GM21381 (cell line): ENCODE measurements around the gene GPD2.
"Not testable (repeated sequence)": the region's sequence is repeated elsewhere in the genome, so short reads cannot be mapped to it uniquely, and the experiment has no call there.

Experiments used
- ATAC-seq: cut with Tn5 transposase; IDR thresholded peaks from one replicate; pipeline ENCODE4 v1.9.1; 2021; ENCODE audit warnings: mild to moderate bottlenecking, moderate library complexity; ENCODE audit not compliant: unreplicated experiment

The GPD2 gene

DNA sequence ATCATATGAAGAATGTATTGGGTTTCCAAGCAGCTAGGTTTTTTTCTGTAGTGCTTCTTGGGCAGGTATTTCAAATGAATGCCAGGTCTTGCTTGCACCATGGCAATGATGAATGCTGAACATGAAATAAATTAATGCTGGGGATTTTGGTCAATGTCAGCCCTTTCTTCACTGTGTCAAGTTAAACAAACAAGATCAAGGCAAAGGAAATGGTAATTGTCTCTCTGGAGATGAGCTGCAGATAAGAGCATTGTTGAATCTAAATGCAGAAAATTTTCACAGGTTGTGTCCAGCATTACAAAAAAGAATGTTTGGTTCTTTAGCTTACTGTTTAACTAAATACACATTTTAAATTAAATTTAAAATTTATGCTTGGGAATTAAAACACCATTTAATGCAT, 144.3 kb downstream of the GPD2 start:
- ATAC-seq = no peak

GRCh38 chr2:156581280-156581679, 145.1 kb downstream of the GPD2 start:
- ATAC-seq = no peak

DNA sequence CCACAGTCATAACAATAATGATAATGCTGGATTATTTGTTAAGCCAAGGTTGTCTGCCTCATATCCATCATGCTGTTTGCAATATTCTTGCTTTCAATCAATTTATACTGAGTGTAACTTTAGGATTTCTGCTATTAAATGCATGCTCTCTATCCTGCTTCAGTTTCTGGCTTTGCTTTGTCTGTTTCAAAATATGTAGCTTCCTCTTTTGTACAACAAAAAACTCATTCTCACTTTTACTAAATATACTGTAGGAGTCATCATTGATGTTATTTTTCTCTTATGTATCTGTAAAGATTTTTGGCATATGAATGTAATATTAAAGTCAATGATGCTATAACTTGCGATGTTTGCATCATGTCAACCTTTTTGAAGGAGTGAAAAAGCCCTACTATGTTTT, 149.3 kb downstream of the GPD2 start:
- ATAC-seq = no peak

DNA sequence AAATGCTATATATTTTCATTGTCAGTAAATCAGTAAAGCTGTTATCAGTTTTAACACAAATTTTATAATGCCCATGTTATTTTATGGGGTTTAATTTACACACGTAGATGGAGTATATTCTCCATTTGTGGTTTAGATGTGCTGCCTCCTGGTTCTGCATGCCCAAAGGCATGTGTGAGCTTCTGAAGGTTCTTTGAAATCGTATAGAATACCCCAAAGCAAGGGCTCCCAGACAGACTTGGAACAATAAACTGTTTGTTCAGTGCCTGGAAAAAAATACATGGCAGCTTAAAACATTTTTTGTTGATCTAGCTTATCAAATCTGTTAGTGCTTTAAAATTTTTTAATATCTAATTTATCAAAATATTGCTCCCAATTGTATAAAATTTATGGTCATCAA, 150.4 kb downstream of the GPD2 start:
- ATAC-seq = no peak

DNA sequence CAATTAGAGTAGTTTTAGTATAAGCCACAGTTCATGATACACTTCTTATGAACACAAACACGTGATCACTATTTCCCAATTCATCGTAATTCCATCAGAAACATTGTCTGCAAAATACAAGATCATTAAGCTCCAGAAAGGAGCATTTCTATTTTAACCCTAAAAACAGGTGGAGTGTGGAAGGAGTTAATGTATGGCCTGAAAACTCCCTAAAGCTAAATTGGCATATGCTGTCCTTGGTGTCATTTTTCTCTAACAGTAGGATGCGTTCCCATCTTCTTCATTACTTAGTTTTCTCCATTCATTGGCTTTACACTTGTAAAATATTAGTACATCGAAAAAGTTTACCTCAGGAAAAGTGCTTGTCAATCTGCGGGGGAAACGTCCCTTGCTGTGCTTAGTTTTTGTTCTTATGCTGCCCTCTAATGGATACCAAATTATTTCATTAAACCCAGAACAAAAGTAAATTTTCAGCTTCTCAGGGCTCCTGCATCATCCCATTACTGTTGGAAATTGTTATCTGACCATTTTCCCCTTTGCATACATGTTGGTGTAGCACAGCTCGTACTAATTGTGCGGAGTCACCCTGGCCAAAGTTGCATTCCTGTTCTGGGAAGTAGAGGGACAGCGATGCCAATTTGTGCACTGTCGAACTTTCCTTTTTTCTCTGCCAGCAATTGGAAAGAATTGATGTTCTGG, 153.4 kb downstream of the GPD2 start:
- no peak for ATAC-seq

- no peak for ATAC-seq
Observed at GRCh38 chr2:156590085-156590739, 154.0 kb downstream of the GPD2 start.

DNA sequence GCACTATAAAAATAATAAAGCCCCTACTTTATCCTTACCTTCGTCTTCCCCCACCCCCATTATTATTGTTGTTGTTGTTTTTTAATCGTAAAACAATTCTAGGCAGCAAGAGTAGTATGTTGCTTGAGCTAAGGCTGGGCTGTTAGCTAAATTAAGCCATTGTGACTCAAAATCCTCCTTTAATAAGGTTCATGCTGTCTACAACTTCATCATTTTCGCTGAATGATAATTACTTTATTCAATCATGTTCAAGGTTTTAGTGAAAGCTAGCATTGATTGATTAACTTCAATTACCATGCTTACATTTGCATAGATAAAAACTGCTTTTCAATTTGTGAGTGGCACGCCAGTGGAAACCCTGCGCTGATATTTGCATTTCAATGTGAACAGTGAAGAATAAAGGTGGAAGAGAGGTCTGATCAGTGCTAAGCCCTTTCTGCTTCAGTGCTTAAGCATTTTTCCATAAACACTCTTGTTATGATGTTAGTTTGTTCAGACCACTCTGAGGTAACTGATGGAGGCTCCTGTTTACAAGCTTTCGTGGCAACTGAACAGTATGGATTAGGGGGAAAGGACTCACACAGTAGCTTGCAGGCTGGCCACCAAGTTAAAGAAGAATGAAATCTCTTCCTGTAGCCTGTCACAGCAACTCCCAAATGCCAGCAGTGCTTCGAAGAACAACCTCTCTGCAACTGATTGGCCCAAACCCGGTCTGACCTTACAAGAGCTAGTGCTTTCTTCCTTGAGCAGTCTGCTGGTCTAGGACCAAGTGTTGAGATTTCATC, 156.8 kb downstream of the GPD2 start:
- ATAC-seq = no peak

DNA sequence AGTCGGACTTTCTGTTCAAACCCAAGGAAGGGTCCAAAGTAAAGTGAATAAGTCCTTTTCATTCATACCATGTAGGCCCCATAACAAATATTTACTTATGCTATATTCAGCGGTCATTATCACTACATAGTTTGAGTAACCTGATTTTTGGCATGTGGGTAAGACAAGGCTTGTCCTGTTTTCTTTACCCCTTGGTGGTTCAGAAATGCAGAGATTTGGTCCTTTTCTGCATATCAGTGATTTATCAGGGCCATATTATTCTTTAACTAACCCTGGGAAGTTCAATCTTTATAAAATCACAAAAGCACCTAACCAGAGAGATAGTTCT, 157.4 kb downstream of the GPD2 start:
- no peak for ATAC-seq

DNA sequence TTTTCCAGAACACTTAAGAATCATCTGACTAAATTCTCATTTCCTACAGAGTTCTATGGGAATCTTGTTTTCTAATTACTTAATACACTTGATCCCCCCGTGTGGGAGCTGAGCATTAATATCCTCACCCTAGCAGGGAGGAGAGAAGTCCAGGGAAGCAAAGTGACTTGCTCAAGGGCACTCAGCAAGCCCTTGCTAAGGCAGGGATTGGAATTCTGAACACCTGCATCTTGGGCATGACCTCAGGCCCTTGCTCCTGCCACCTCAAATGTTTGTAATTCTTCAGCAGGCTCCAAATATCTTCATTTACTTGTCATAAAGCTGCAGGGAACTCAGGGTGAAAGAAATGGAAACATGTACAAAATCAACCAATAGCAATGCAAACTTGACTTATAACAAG, 162.4 kb downstream of the GPD2 start:
- no peak for ATAC-seq

- no peak for ATAC-seq
Observed at GRCh38 chr2:156600196-156600595, 164.0 kb downstream of the GPD2 start.

DNA sequence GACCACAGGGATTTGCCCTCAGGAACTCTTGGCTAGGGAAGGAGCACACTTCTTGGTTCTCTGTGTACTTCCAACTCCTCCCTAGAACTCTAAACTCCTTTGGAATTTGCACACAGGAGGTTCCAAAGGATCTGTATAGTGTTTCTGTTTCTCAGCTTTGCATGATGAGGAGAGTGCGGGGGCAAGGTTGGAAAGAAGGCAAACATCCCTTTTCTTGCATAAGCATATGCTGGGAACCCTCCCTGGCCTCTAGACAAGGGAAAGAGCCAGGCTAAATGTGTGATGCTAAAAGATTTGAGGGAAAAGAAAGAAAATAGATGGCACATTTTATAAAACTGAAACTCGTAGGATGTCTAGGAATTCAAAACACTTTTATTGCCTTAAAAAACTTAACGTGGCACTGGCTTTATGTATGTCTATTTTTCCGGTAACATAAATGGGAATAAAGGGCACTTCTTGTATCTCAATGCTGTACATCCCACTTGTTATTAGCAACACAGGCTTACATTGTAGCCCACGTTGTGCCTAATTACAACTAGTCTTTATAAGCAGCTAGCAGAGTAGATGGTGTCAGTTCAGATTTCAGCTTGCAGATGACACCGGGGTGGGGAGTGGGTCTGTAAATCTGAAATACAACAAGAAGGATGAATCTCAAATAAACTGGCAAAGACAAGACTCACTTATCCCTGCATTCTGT, 165.8 kb downstream of the GPD2 start:
- no peak for ATAC-seq

- ATAC-seq = no peak
Observed at GRCh38 chr2:156602552-156602933, 166.4 kb downstream of the GPD2 start.

DNA sequence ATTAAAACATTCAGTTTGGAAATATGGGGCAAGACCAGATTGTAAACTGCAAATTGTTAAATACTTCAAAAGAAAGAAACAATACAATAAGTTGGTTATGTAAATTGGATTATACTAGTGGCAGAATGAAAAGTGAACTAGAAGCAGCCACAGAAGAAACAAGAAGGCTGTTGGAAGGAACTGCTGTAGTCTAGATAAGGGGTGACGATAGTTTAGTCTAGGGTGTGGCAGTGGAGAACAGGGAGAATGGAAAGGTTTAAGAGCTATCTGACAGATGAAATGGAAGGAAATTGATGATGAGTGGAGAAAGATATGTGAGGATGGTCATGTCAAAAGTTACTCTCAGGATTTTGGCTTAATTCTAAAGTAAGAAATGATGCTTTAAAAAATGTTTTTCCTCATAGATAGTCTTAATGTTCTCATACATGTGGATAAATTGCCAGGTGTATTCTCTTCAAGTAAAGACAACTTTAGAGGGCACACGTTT, 179.7 kb downstream of the GPD2 start:
- no peak for ATAC-seq

GRCh38 chr2:156618071-156618470, 181.9 kb downstream of the GPD2 start:
- ATAC-seq = not testable (repeated sequence)

GRCh38 chr2:156619021-156619539, 182.9 kb downstream of the GPD2 start:
- ATAC-seq = no peak

GRCh38 chr2:156622491-156622890, 186.3 kb downstream of the GPD2 start:
- ATAC-seq = no peak

GRCh38 chr2:156625360-156626170, 189.4 kb downstream of the GPD2 start:
- ATAC-seq = no peak

DNA sequence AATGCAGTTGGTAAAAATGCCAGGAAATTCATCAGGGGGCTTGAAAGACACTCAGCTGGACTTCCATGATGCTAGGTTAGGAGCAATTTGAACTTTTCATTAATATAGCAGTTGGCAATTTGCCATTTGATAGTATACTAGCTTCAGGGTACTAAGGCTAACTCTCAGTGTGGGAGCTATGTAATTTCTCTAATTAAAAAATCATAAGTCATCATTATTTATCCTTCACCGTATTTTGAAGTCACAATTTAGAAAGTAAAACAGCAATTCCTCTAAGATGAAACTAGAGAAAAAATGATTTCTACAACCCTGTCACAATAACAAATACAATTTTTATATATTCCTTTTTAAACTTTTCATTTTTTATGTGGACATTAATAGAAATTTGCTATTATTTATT, 190.8 kb downstream of the GPD2 start:
- no peak for ATAC-seq

- ATAC-seq = no peak
Observed at GRCh38 chr2:156630579-156631337, 194.6 kb downstream of the GPD2 start.

DNA sequence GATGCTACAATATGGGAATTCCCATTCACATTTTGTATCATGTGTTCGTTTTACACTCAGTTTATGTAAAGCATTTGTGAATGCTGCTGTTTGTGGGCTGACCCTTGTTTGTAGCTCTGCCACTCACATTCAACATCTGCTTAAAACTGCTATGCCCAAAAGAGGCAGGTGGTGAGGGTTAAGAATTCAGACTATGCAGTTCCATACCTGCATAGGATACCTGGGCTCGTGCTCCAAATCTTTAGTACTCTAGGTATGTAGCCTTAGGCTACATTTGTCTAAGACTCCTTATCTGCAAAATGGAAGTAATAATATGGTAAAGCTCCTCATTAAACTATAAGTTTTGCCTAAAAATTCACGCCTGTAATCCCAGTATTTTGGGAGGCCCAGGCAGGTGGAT, 199.5 kb downstream of the GPD2 start:
- no peak for ATAC-seq
